A673 (cell line): ENCODE data around the gene ZNF280D. TPM values are rescaled to one million over a fixed set of nuclear protein-coding genes. Genes with fewer than 3 reads are reported as not detected.
A peak's percentile ranks its signal among the peaks of the same experiment; 100 is the strongest.

Experiments
- BruUV-seq: library from RNA; stranded (reverse); fragments of 400-500 nt; replicated peaks from 2 replicates; lab custom pipeline; 2021; lab: Mats Ljungman, UMichigan
- CTCF ChIA-PET: fragments of 300-600 bp; sonication (Branson Sonifier 250); formaldehyde crosslinking; loops from one replicate; lab custom pipeline; 2022; ENCODE audit warnings: antibody characterized with exemption; lab: Charles Lee
- POLR2A ChIA-PET: fragments of 300-600 bp; sonication (Branson Sonifier 250); formaldehyde crosslinking; loops from one replicate; lab custom pipeline; 2022; ENCODE audit warnings: antibody characterized with exemption; ENCODE audit not compliant: low non-redundant PET; lab: Charles Lee
- DNase-seq: peaks from one replicate; pipeline ENCODE4 v3.0.0-alpha.2; 2015; ENCODE audit warnings: low spot score
- H3K27ac ChIP-seq: fragments of 200-600 bp; sonication (generic); 2 replicates; pipeline ENCODE4 v1.5.1; 2016; ENCODE audit warnings: mixed run types, low read depth, mild to moderate bottlenecking, mixed read lengths, antibody characterized with exemption, low read length; ENCODE audit not compliant: poor library complexity, severe bottlenecking
- H3K27me3 ChIP-seq: fragments of 200-600 bp; sonication (generic); replicated peaks from 2 replicates; pipeline ENCODE4 v1.6.1; 2017; ENCODE audit warnings: mixed run types, low read depth, mild to moderate bottlenecking, mixed read lengths, antibody characterized with exemption, low read length; ENCODE audit not compliant: insufficient read depth, poor library complexity
- H3K36me3 ChIP-seq: fragments of 200-600 bp; sonication (generic); 2 replicates; pipeline ENCODE4 v1.6.1; 2016; ENCODE audit warnings: mixed run types, mild to moderate bottlenecking, mixed read lengths, antibody characterized with exemption, low read length; ENCODE audit not compliant: insufficient read depth, poor library complexity, severe bottlenecking
- H3K4me1 ChIP-seq: fragments of 200-600 bp; sonication (generic); 2 replicates; pipeline ENCODE4 v1.6.1; 2017; ENCODE audit warnings: mixed run types, mild to moderate bottlenecking, mixed read lengths, antibody characterized with exemption, low read length; ENCODE audit not compliant: insufficient read depth, poor library complexity, severe bottlenecking
- H3K4me3 ChIP-seq: fragments of 200-600 bp; sonication (generic); 2 replicates; pipeline ENCODE4 v1.5.1; 2016; ENCODE audit warnings: low read depth, mixed run types, mild to moderate bottlenecking, mixed read lengths, low read length; ENCODE audit not compliant: poor library complexity, severe bottlenecking
- H3K9me3 ChIP-seq: fragments of 200-600 bp; sonication (generic); 2 replicates; pipeline ENCODE4 v1.6.1; 2016; ENCODE audit warnings: mixed run types, low read depth, mild to moderate bottlenecking, mixed read lengths, antibody characterized with exemption, low read length; ENCODE audit not compliant: poor library complexity, severe bottlenecking
- CTCF ChIP-seq: fragments of 300-800, 200-600 bp; sonication (generic); conservative IDR thresholded peaks from 2 replicates; pipeline ENCODE4 v1.5.1; 2017; ENCODE audit warnings: low read depth, mild to moderate bottlenecking, antibody characterized with exemption, low read length, moderate library complexity, mixed read lengths
- EZH2 ChIP-seq: fragments of 200-600 bp; sonication (generic); IDR thresholded peaks from 2 replicates; pipeline ENCODE4 v1.6.1; 2017; ENCODE audit warnings: borderline replicate concordance, low read depth, mild to moderate bottlenecking, mixed read lengths, antibody characterized with exemption, low read length; ENCODE audit not compliant: poor library complexity, severe bottlenecking
- intact Hi-C: fragments of 100-400 bp; cut with micrococcal nuclease; formaldehyde crosslinking; loops from one replicate; pipeline ENCODE4 v1.10.0; 2022; ENCODE audit not compliant: unreplicated experiment
- total RNA-seq: library from RNA; stranded (reverse); gene quantifications from 2 replicates; pipeline ENCODE4 v1.2.3, GENCODE V29; 2021

ZNF280D gene
- total RNA-seq, 1 experiment from 2014 or later = 44.1 TPM

- H3K4me1 ChIP-seq = peaks cover 11% of the 10 kb centered on the region
- ChIA-PET CTCF (no interaction called here), POLR2A (no interaction called here)
- no peaks in the 10 kb centered on the region for H3K27me3 ChIP-seq
- intact Hi-C loops = loop anchor here (10.0 kb wide), 2 partner anchors 125 to 245 kb away; no protein-coding TSS in a partner anchor
- H3K9me3 ChIP-seq = no peaks in the 10 kb centered on the region
- H3K27ac ChIP-seq = no peak overlapping the region
- TF ChIP-seq CTCF = peak; percentile 43
- TF ChIP-seq EZH2 = no peak
- peak; percentile 26 for DNase-seq
- BruUV-seq = no TSS peak
- no peaks in the 10 kb centered on the region for H3K36me3 ChIP-seq
- H3K4me3 ChIP-seq = no peak overlapping the region
Measured at GRCh38 chr15:56739964-56740640, 6.8 kb upstream of the ZNF280D start.

GRCh38 chr15:56739474-56739873 is 6.2 kb upstream of the ZNF280D start:
- intact Hi-C loops = loop anchor here (10.0 kb wide), 2 partner anchors 125 to 245 kb away; no protein-coding TSS in a partner anchor
- CTCF ChIA-PET = no interaction called here

GRCh38 chr15:56737791-56738190 is 4.5 kb upstream of the ZNF280D start:
- peaks cover 11% of the 10 kb centered on the region for H3K4me1 ChIP-seq
- no peaks in the 10 kb centered on the region for H3K27me3 ChIP-seq
- BruUV-seq = no TSS peak
- no peaks in the 10 kb centered on the region for H3K36me3 ChIP-seq
- H3K27ac ChIP-seq = no peak overlapping the region
- ChIA-PET POLR2A (no interaction called here), CTCF (no interaction called here)
- DNase-seq = no peak
- H3K9me3 ChIP-seq = peaks cover 4% of the 10 kb centered on the region
- TF ChIP-seq CTCF (no peak), EZH2 (no peak)
- intact Hi-C loops = loop anchor here (10.0 kb wide), 2 partner anchors 127 to 243 kb away; no protein-coding TSS in a partner anchor
- H3K4me3 ChIP-seq = no peak overlapping the region

More at GRCh38 chr15:56739474-56739873, 6.2 kb upstream of the ZNF280D start:
- Histone ChIP-seq H3K36me3 (no peaks in the 10 kb centered on the region), H3K27ac (no peak overlapping the region), H3K4me1 (peaks cover 11% of the 10 kb centered on the region), H3K9me3 (no peaks in the 10 kb centered on the region), H3K27me3 (no peaks in the 10 kb centered on the region), H3K4me3 (no peak overlapping the region)
- POLR2A ChIA-PET = no interaction called here
- BruUV-seq = no TSS peak
- TF ChIP-seq CTCF (no peak), EZH2 (no peak)
- no peak for DNase-seq
